ENCODE data around the gene RAPGEF6. TPM values are rescaled to one million over a fixed set of nuclear protein-coding genes. Genes with fewer than 3 reads are reported as not detected.

Gene RAPGEF6
- total and polyA plus RNA-seq, 8 donors: 18.2 to 23.7 (median 20.1) TPM

- Histone ChIP-seq H3K9me3 (no peaks in the 10 kb centered on the region), H3K36me3 (peaks cover 0 to 94% of the 10 kb centered on the region in 2 donors), H3K27me3 (no peaks in the 10 kb centered on the region), H3K4me1 (peaks cover 18 to 25% of the 10 kb centered on the region in 2 donors), H3K27ac (peak overlapping the region; percentile 26 to 84), H3K4me3 (no peak overlapping the region)
- intact Hi-C loops (cut with DNase I): no loop called here
- no peak for TF ChIP-seq CTCF (IDR thresholded peaks at IDR 0.05)
- peak; percentile 86 for ATAC-seq
- peak in 2 of 4 donors; percentile 86 to 90 for DNase-seq
Measured at GRCh38 chr5:131671994-131672655, 37.1 kb upstream of the RAPGEF6 start.

GRCh38 chr5:131671409-131671808 is 36.4 kb upstream of the RAPGEF6 start:
- Histone ChIP-seq H3K27me3 (no peaks in the 10 kb centered on the region), H3K9me3 (no peaks in the 10 kb centered on the region), H3K36me3 (peaks cover 0 to 88% of the 10 kb centered on the region in 2 donors), H3K27ac (peak overlapping the region; percentile 26 to 84), H3K4me3 (no peak overlapping the region), H3K4me1 (peaks cover 18 to 25% of the 10 kb centered on the region in 2 donors)
- TF ChIP-seq CTCF (IDR thresholded peaks at IDR 0.05): no peak
- ATAC-seq (peak; percentile 9), DNase-seq (no peak)
- intact Hi-C loops (cut with DNase I): no loop called here

- peaks cover 0 to 7% of the 10 kb centered on the region in 2 donors for H3K9me3 ChIP-seq
- H3K36me3 ChIP-seq: peaks cover 0 to 77% of the 10 kb centered on the region in 2 donors
- no peak for TF ChIP-seq CTCF (IDR thresholded peaks at IDR 0.05)
Measured at GRCh38 chr5:131664929-131665328, 29.9 kb upstream of the RAPGEF6 start.

GRCh38 chr5:131661933-131662332 is 26.9 kb upstream of the RAPGEF6 start:
- H3K4me1 ChIP-seq: no peaks in the 10 kb centered on the region
- peaks cover 0 to 66% of the 10 kb centered on the region in 2 donors for H3K36me3 ChIP-seq
- intact Hi-C loops (cut with DNase I): no loop called here
- peaks cover 0 to 7% of the 10 kb centered on the region in 2 donors for H3K9me3 ChIP-seq
- ATAC-seq (no peak), DNase-seq (no peak)
- no peaks in the 10 kb centered on the region for H3K27me3 ChIP-seq
- no peak for TF ChIP-seq CTCF (IDR thresholded peaks at IDR 0.05)
- no peak overlapping the region for H3K4me3 ChIP-seq
- H3K27ac ChIP-seq: no peak overlapping the region

More at GRCh38 chr5:131664929-131665328, 29.9 kb upstream of the RAPGEF6 start:
- H3K27me3 ChIP-seq: no peaks in the 10 kb centered on the region
- ATAC-seq (no peak), DNase-seq (no peak)
- H3K4me3 ChIP-seq: no peak overlapping the region
- no peak overlapping the region for H3K27ac ChIP-seq
- no peaks in the 10 kb centered on the region for H3K4me1 ChIP-seq
- intact Hi-C loops (cut with DNase I): no loop called here

- no peak overlapping the region for H3K27ac ChIP-seq
- no peaks in the 10 kb centered on the region for H3K27me3 ChIP-seq
- TF ChIP-seq CTCF (IDR thresholded peaks at IDR 0.05): no peak
- H3K4me1 ChIP-seq: peaks cover 0 to 17% of the 10 kb centered on the region in 2 donors
- DNase-seq (no peak), ATAC-seq (no peak)
- intact Hi-C loops (cut with DNase I): no loop called here
- peaks cover 0 to 7% of the 10 kb centered on the region in 2 donors for H3K9me3 ChIP-seq
- peaks cover 0 to 55% of the 10 kb centered on the region in 2 donors for H3K36me3 ChIP-seq
- H3K4me3 ChIP-seq: no peak overlapping the region
Measured at GRCh38 chr5:131659841-131660240, 24.8 kb upstream of the RAPGEF6 start.

All from left lung (tissue), 10 donors.